Activated B cell treated with CpG ODN at 0.5 μM for 24 hours (primary cell): ENCODE results near the gene GPN1. TPM values are rescaled to one million over a fixed set of nuclear protein-coding genes. Genes with fewer than 3 reads are reported as not detected.
A peak's percentile ranks its signal among the peaks of the same experiment; 100 is the strongest.

Experiments
- ATAC-seq: fragments of 200-7000 bp; cut with Tn5 transposase; one replicate; pipeline ENCODE4 v1.10.0; 2021; ENCODE audit warnings: low read depth, mild to moderate bottlenecking, moderate library complexity
- CTCF ChIA-PET: fragments of 350-600 bp; sonication (Branson Sonifier 250); formaldehyde crosslinking; loops from one replicate; lab custom pipeline; 2021; ENCODE audit warnings: antibody characterized with exemption; lab: Charles Lee
- POLR2A ChIA-PET: fragments of 350-600 bp; sonication (Branson Sonifier 250); formaldehyde crosslinking; loops from one replicate; lab custom pipeline; 2021; ENCODE audit warnings: antibody characterized with exemption; lab: Charles Lee
- DNase-seq: peaks from one replicate; pipeline ENCODE4 v3.0.0; 2022
- H3K27ac Mint-ChIP-seq: one replicate; pipeline ENCODE4 v1.8.0; 2020; ENCODE audit warnings: mixed read lengths
- H3K27me3 Mint-ChIP-seq: one replicate; pipeline ENCODE4 v1.8.0; 2021; ENCODE audit warnings: mixed read lengths
- H3K36me3 Mint-ChIP-seq: one replicate; pipeline ENCODE4 v1.8.0; 2021; ENCODE audit warnings: low read depth, mixed read lengths
- H3K4me1 Mint-ChIP-seq: one replicate; pipeline ENCODE4 v1.8.0; 2021; ENCODE audit warnings: mixed read lengths
- H3K4me3 Mint-ChIP-seq: one replicate; pipeline ENCODE4 v1.8.0; 2020; ENCODE audit warnings: mild to moderate bottlenecking, mixed read lengths
- H3K9me3 Mint-ChIP-seq: one replicate; pipeline ENCODE4 v1.8.0; 2020; ENCODE audit warnings: mixed read lengths
- CTCF ChIP-seq: fragments of 200-600 bp; IDR thresholded peaks from one replicate; pipeline ENCODE4 v1.8.0; 2022; ENCODE audit warnings: antibody characterized with exemption, mild to moderate bottlenecking
- intact Hi-C: fragments of 100-400 bp; cut with micrococcal nuclease; formaldehyde crosslinking; loops from one replicate; pipeline ENCODE4 v1.15.1; 2024
- total RNA-seq: library from RNA; stranded (reverse); gene quantifications from 2 replicates; pipeline ENCODE4 v1.2.3, GENCODE V29; 2022

Gene GPN1
- total RNA-seq: 36.9 and 39.3 TPM in 2 replicates

- ATAC-seq (peak; percentile 99), DNase-seq (peak; percentile 85)
- Mint-ChIP-seq H3K9me3 (no peaks in the 10 kb centered on the region), H3K36me3 (peaks cover 41% of the 10 kb centered on the region), H3K27me3 (no peaks in the 10 kb centered on the region), H3K4me3 (no peak within 1 kb of the TSS), H3K4me1 (peaks cover 12% of the 10 kb centered on the region), H3K27ac (peak within 1 kb of the TSS; percentile 69)
- POLR2A ChIA-PET: interaction anchor here (0.6 to 2.1 kb wide), 13 partner anchors 17 to 1265 kb away, joined by 3 to 20 read pairs (median 6); partner anchors contain the start of genes BABAM2, EIF2B4, MPV17 and OST4
- CTCF ChIA-PET: interaction anchor here (1.0 kb wide), 1 partner anchor 54 kb away, joined by 3 read pairs; no protein-coding TSS in a partner anchor
- intact Hi-C loops: loop anchor here (1.0 to 10.0 kb wide), 11 partner anchors 34 to 558 kb away; partner anchors contain the start of genes ATRAID, BABAM2, EIF2B4 and GTF3C2
- TF ChIP-seq CTCF: no peak
Measured at GRCh38 chr2:27628767-27629709, at the start of gene GPN1, which contains the start of gene CCDC121. Gene GPN1, plus strand, starts transcription at chr2:27629050. Its CDS starts 9 bp downstream, at chr2:27629059. Gene CCDC121, minus strand, starts transcription at chr2:27629012. Its CDS starts 1,213 bp downstream, at chr2:27627799.

GRCh38 chr2:27581417-27582128, 47.3 kb upstream of the GPN1 start:
- Mint-ChIP-seq H3K27ac (peak overlapping the region; percentile 18), H3K9me3 (peaks cover 18% of the 10 kb centered on the region), H3K36me3 (peaks cover 24% of the 10 kb centered on the region), H3K4me3 (peak overlapping the region; percentile 97), H3K4me1 (peaks cover 40% of the 10 kb centered on the region), H3K27me3 (peaks cover 7% of the 10 kb centered on the region)
- TF ChIP-seq CTCF: no peak
- ATAC-seq (no peak), DNase-seq (peak; percentile 18)
- intact Hi-C loops: loop anchor here (1.0 to 10.0 kb wide), 6 partner anchors 92 to 497 kb away; partner anchors contain the start of genes CAD, EIF2B4, IFT172 and KHK
- ChIA-PET CTCF (no interaction called here), POLR2A (interaction anchor here (1.3 to 1.5 kb wide), 3 partner anchors 7 to 1289 kb away, joined by 3 to 5 read pairs (median 3); partner anchors contain the start of genes OST4 and TRMT61B)

GRCh38 chr2:27582129-27582694, 46.6 kb upstream of the GPN1 start:
- TF ChIP-seq CTCF: no peak
- peak; percentile 18 for DNase-seq
- ChIA-PET CTCF (no interaction called here), POLR2A (interaction anchor here (0.6 to 1.5 kb wide), 13 partner anchors 8 to 1288 kb away, joined by 3 to 13 read pairs (median 5); partner anchors contain the start of genes BABAM2, CCDC121, GPN1 and OST4)
- H3K27me3 Mint-ChIP-seq: peaks cover 7% of the 10 kb centered on the region
- intact Hi-C loops: loop anchor here (1.0 to 10.0 kb wide), 6 partner anchors 93 to 497 kb away; partner anchors contain the start of genes CAD, EIF2B4, IFT172 and KHK
- H3K36me3 Mint-ChIP-seq: peaks cover 26% of the 10 kb centered on the region
- H3K9me3 Mint-ChIP-seq: peaks cover 18% of the 10 kb centered on the region
- peak overlapping the region; percentile 97 for H3K4me3 Mint-ChIP-seq
- ATAC-seq: no peak
- peak overlapping the region; percentile 90 for H3K27ac Mint-ChIP-seq
- peaks cover 47% of the 10 kb centered on the region for H3K4me1 Mint-ChIP-seq

- CTCF ChIA-PET: no interaction called here
- peaks cover 48% of the 10 kb centered on the region for H3K4me1 Mint-ChIP-seq
- H3K27ac Mint-ChIP-seq: peak within 1 kb of the TSS; percentile 90
- TF ChIP-seq CTCF: no peak
- intact Hi-C loops: loop anchor here (1.0 to 10.0 kb wide), 8 partner anchors 46 to 498 kb away; partner anchors contain the start of genes CAD, CCDC121, EIF2B4 and GPN1
- H3K9me3 Mint-ChIP-seq: peaks cover 15% of the 10 kb centered on the region
- H3K27me3 Mint-ChIP-seq: peaks cover 4% of the 10 kb centered on the region
- peaks cover 27% of the 10 kb centered on the region for H3K36me3 Mint-ChIP-seq
- peak; percentile 81 for DNase-seq
- ATAC-seq: peak; percentile 95
- POLR2A ChIA-PET: interaction anchor here (0.6 to 1.5 kb wide), 15 partner anchors 9 to 1288 kb away, joined by 3 to 13 read pairs (median 5); partner anchors contain the start of genes BABAM2, CCDC121, GPN1 and OST4
- peak within 1 kb of the TSS; percentile 97 for H3K4me3 Mint-ChIP-seq
Measured at GRCh38 chr2:27582695-27583389, 46.0 kb upstream of the GPN1 start, which contains the start of gene ZNF512. Gene ZNF512, plus strand, starts transcription at chr2:27583042. Its CDS starts 71 bp downstream, at chr2:27583113.
